ENCODE results near the gene ABCC4.

Gene ABCC4

GRCh38 chr13:95086761-95087160, 214.5 kb downstream of the ABCC4 start:
- no peak for DNase-seq (ENCODE audit: low read depth)
- TF ChIP-seq, protein P1, sequence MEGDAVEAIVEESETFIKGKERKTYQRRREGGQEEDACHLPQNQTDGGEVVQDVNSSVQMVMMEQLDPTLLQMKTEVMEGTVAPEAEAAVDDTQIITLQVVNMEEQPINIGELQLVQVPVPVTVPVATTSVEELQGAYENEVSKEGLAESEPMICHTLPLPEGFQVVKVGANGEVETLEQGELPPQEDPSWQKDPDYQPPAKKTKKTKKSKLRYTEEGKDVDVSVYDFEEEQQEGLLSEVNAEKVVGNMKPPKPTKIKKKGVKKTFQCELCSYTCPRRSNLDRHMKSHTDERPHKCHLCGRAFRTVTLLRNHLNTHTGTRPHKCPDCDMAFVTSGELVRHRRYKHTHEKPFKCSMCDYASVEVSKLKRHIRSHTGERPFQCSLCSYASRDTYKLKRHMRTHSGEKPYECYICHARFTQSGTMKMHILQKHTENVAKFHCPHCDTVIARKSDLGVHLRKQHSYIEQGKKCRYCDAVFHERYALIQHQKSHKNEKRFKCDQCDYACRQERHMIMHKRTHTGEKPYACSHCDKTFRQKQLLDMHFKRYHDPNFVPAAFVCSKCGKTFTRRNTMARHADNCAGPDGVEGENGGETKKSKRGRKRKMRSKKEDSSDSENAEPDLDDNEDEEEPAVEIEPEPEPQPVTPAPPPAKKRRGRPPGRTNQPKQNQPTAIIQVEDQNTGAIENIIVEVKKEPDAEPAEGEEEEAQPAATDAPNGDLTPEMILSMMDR (IDR thresholded peaks at IDR 0.05; ENCODE audit: control insufficient read depth, extremely low read depth, insufficient read depth): no peak
- no peak overlapping the region for H3K4me3 ChIP-seq (ENCODE audit: low read depth, low read length)

DNA sequence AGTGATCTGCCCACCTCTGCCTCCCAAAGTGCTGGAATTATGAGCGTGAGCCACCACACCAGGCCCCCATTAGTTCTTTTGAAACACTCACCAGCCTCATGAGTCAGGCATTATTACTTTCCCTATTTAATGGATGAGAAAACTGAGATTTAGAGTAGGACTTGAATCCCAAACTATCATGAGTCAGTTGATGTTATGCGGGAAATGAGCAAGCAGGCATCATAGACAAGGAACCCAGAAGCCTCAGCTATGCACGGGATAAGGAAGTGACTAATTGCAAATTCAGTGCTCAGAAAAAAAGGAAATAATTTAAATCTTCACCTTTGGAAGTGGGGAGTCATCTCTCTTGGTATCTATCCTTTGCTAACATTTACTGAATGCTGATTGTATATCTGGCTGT, 217.5 kb downstream of the ABCC4 start:
- TF ChIP-seq, protein P1 (IDR thresholded peaks at IDR 0.05; ENCODE audit: control insufficient read depth, extremely low read depth, insufficient read depth): no peak
- DNase-seq (ENCODE audit: low read depth): no peak
- H3K4me3 ChIP-seq (ENCODE audit: low read depth, low read length): no peak overlapping the region

DNA sequence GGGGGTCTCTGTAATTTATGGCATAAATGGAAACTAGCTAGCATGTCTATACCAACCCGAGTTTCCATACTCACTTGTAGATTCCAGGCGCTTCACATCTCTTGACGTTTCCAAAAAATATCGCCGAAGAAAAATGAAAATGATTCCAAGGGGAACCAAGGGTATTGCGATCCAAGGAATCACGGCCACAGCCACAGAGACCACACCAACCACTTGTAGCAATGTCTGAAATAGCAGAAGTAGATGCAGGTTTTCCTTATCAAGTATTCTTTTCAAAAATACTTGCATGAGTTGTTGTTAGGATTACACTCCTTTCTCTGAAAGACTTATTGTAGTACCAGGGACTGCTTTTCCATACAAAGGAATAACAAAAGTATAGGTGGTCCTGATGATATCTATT, 218.2 kb downstream of the ABCC4 start:
- DNase-seq (ENCODE audit: low read depth): no peak
- H3K4me3 ChIP-seq (ENCODE audit: low read depth, low read length): no peak overlapping the region
- TF ChIP-seq, protein P1 (IDR thresholded peaks at IDR 0.05; ENCODE audit: control insufficient read depth, extremely low read depth, insufficient read depth): no peak

DNA sequence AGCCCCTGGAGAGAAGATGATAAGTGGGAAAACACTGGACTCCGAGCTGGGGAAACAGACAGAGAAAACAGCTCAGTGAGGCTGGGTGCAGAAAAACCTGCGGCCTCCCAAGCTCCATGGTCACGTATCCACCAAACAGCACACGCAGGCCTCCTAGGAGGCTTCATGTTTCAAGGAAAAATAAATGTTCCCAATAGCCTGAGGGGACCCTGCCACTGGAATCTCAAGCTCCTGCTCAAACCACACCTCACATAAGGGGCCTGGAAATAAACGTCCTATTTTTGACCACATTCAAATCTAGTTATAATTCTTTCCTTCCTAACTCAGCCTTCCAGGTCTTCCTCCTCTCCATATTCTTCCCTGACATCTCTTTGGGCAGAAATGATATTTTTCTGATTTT, 225.7 kb downstream of the ABCC4 start:
- no peak overlapping the region for H3K4me3 ChIP-seq (ENCODE audit: low read depth, low read length)
- no peak for DNase-seq (ENCODE audit: low read depth)
- TF ChIP-seq, protein P1 (IDR thresholded peaks at IDR 0.05; ENCODE audit: control insufficient read depth, extremely low read depth, insufficient read depth): no peak

- TF ChIP-seq, protein P1 (IDR thresholded peaks at IDR 0.05; ENCODE audit: control insufficient read depth, extremely low read depth, insufficient read depth): no peak
- H3K4me3 ChIP-seq (ENCODE audit: low read depth, low read length): no peak overlapping the region
- no peak for DNase-seq (ENCODE audit: low read depth)
Measured at GRCh38 chr13:95074820-95075219, 226.4 kb downstream of the ABCC4 start.

GRCh38 chr13:95073747-95074311, 227.4 kb downstream of the ABCC4 start:
- H3K4me3 ChIP-seq (ENCODE audit: low read depth, low read length): no peak overlapping the region
- TF ChIP-seq, protein P1 (IDR thresholded peaks at IDR 0.05; ENCODE audit: control insufficient read depth, extremely low read depth, insufficient read depth): no peak
- DNase-seq (ENCODE audit: low read depth): no peak

DNA sequence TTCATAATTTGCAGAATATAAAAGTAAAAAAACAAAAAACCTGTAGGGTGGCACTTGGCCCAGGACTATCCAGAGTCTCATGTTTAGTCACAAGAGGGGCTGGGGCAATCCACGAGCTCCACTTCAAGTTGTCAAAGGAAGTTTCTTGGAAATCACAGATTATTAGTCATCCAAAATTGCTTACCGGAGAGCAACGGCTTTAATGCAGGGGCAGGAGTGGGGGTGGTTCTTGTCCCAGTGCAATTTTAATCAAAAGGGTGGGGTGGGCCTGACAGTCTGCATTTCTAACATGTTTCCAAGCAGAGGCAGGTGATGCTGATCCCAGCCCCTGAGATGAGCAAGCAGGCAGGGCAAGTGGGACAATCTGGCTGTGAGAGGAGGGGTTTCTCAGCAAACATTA, 233.9 kb downstream of the ABCC4 start:
- DNase-seq (ENCODE audit: low read depth): no peak
- TF ChIP-seq, protein P1 (IDR thresholded peaks at IDR 0.05; ENCODE audit: control insufficient read depth, extremely low read depth, insufficient read depth): no peak
- H3K4me3 ChIP-seq (ENCODE audit: low read depth, low read length): no peak overlapping the region
